ENCODE data around the gene CHRM2.
"Not testable (repeated sequence)": the region's sequence is repeated elsewhere in the genome, so short reads cannot be mapped to it uniquely, and the experiment has no call there.

Gene CHRM2

DNA sequence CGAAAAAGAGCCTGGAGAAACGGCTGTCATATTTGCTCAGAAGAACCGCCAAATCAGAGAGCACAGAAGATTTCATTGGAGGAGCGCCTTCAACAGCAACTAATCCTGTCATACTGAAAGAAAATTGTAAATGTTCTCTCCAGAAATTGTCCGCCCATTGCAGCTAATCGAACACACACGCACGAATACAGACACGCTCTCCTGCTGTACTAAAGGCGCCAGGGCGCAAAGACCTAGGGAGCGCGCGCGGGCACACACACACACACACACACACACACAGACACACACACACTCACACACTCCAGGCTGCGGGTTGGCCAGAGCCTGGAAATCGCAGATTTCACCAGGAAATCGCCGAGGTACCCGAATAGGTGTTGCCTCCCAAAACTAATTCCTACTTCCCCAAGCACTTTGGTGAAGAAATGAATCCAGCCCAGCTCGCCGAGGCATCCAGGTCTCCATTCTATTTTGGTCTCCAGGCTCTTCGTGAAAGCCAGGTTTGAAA is at the start of gene CHRM2:
Gene CHRM2 (plus strand): TSS at position 157 of the 505 bp plus-strand sequence. CDS start 146,214 bp downstream, outside the sequence.
- TF ChIP-seq CTCF (IDR thresholded peaks at IDR 0.05; ENCODE audit: insufficient read depth, low read length, poor library complexity, severe bottlenecking), result no peak
- DNase-seq (ENCODE audit: extremely low read depth, insufficient read length), result no peak
- no peak within 1 kb of the TSS for H3K4me3 ChIP-seq (replicated peaks; ENCODE audit: low read depth, low read length)
- H3K36me3 ChIP-seq (ENCODE audit: control insufficient read depth, insufficient read depth, low read length), result no peaks in the 10 kb centered on the region
- no peaks in the 10 kb centered on the region for H3K27me3 ChIP-seq (replicated peaks; ENCODE audit: control insufficient read depth, insufficient read depth, low read length)

DNA sequence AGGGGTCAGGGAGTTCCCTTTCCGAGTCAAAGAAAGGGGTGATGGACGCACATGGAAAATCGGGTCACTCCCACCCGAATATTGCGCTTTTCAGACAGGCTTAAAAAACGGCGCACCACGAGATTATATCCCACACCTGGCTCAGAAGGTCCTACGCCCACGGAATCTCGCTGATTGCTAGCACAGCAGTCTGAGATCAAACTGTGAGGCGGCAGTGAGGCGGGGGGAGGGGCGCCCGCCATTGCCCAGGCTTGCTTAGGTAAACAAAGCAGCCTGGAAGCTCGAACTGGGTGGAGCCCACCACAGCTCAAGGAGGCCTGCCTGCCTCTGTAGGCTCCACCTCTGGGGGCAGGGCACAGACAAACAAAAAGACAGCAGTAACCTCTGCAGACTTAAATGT is 37.1 kb upstream of the CHRM2 start:
- H3K27me3 ChIP-seq (replicated peaks; ENCODE audit: control insufficient read depth, insufficient read depth, low read length); H3K36me3 ChIP-seq (ENCODE audit: control insufficient read depth, insufficient read depth, low read length); H3K4me3 ChIP-seq (replicated peaks; ENCODE audit: low read depth, low read length); DNase-seq (ENCODE audit: extremely low read depth, insufficient read length): not testable (repeated sequence)

DNA sequence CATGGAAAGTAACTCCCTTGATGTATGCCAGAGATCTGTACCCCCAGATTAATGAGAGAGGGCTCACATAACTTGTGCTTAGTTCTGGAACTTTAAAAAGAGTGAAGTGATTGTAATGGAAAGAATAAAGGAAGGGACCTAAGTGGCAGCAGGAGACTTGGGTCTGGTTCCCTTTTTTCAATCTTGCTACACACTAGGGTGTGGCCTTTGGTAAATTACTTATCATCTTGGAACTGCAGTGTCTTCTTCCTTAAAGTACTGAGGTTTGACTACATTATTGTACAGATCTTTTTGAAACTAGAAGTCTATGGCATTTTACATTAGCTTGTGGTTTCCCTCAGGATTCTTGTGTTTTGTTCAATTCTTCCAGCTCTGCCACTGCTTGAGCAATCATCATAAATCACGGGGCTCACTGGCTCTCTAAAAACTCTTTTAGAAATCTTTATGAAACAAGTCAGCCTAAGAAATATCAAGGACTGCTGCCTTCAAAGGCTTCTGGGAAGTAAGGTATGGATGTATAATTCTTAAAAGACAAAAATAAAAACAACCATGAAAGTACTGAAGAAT is 22.5 kb upstream of the CHRM2 start:
- Histone ChIP-seq H3K36me3 (ENCODE audit: control insufficient read depth, insufficient read depth, low read length) (no peaks in the 10 kb centered on the region), H3K27me3 (replicated peaks; ENCODE audit: control insufficient read depth, insufficient read depth, low read length) (no peaks in the 10 kb centered on the region), H3K4me3 (replicated peaks; ENCODE audit: low read depth, low read length) (no peak overlapping the region)
- no peak for DNase-seq (ENCODE audit: extremely low read depth, insufficient read length)
- TF ChIP-seq CTCF (IDR thresholded peaks at IDR 0.05; ENCODE audit: insufficient read depth, low read length, poor library complexity, severe bottlenecking), result no peak

- H3K4me3 ChIP-seq (replicated peaks; ENCODE audit: low read depth, low read length), result no peak overlapping the region
- H3K27me3 ChIP-seq (replicated peaks; ENCODE audit: control insufficient read depth, insufficient read depth, low read length), result no peaks in the 10 kb centered on the region
- no peaks in the 10 kb centered on the region for H3K36me3 ChIP-seq (ENCODE audit: control insufficient read depth, insufficient read depth, low read length)
- no peak for DNase-seq (ENCODE audit: extremely low read depth, insufficient read length)
- TF ChIP-seq CTCF (IDR thresholded peaks at IDR 0.05; ENCODE audit: insufficient read depth, low read length, poor library complexity, severe bottlenecking), result no peak
Measured at GRCh38 chr7:136847858-136848257, 20.6 kb upstream of the CHRM2 start.

- H3K36me3 ChIP-seq (ENCODE audit: control insufficient read depth, insufficient read depth, low read length), result no peaks in the 10 kb centered on the region
- DNase-seq (ENCODE audit: extremely low read depth, insufficient read length), result no peak
- no peak for TF ChIP-seq CTCF (IDR thresholded peaks at IDR 0.05; ENCODE audit: insufficient read depth, low read length, poor library complexity, severe bottlenecking)
- H3K4me3 ChIP-seq (replicated peaks; ENCODE audit: low read depth, low read length), result no peak overlapping the region
- H3K27me3 ChIP-seq (replicated peaks; ENCODE audit: control insufficient read depth, insufficient read depth, low read length), result no peaks in the 10 kb centered on the region
Measured at GRCh38 chr7:136853654-136854053, 14.8 kb upstream of the CHRM2 start.

DNA sequence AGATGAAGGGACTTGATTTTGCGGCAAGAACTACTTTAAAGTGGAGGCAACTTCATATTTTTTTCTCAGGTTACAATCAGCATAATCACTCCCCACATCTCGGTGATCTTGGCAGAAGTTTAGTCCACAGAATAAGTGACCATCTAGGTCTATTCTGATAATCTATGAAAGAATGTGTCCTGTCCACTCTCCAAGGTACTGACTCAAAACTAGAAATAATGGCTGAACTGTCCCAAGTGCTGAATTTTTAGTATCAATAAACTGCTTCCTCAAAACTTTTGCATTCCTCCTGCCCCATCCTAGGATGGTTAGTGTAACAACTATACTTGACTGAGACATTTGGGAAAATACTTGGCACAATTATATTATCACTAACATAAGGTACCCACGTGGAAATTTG is 10.9 kb upstream of the CHRM2 start:
- no peak for TF ChIP-seq CTCF (IDR thresholded peaks at IDR 0.05; ENCODE audit: insufficient read depth, low read length, poor library complexity, severe bottlenecking)
- H3K36me3 ChIP-seq (ENCODE audit: control insufficient read depth, insufficient read depth, low read length), result no peaks in the 10 kb centered on the region
- H3K4me3 ChIP-seq (replicated peaks; ENCODE audit: low read depth, low read length), result no peak overlapping the region
- no peak for DNase-seq (ENCODE audit: extremely low read depth, insufficient read length)
- H3K27me3 ChIP-seq (replicated peaks; ENCODE audit: control insufficient read depth, insufficient read depth, low read length), result no peaks in the 10 kb centered on the region

Measured in GM06990 (cell line).